SK-N-MC (cell line): ENCODE measurements around the gene UBE2L6.

Experiments
- DNase-seq: peaks from one replicate; pipeline ENCODE4 v3.0.0-alpha.2; 2011; ENCODE audit warnings: low read depth, low spot score
- H3K27ac ChIP-seq: fragments of 200-600 bp; sonication (generic); 2 replicates; pipeline ENCODE4 v1.5.1; 2016; ENCODE audit warnings: mixed run types
- H3K36me3 ChIP-seq: fragments of 200-600 bp; sonication (generic); 2 replicates; pipeline ENCODE4 v1.6.1; 2017; ENCODE audit warnings: antibody characterized with exemption, low read length, mixed read lengths; ENCODE audit not compliant: insufficient read depth
- H3K4me3 ChIP-seq: fragments of 200-600 bp; sonication (generic); 2 replicates; pipeline ENCODE4 v1.5.1; 2016
- H3K9ac ChIP-seq: fragments of 200-600 bp; sonication (generic); 2 replicates; pipeline ENCODE4 v1.8.0; 2017; ENCODE audit warnings: mixed run types, mixed read lengths; ENCODE audit not compliant: insufficient read length
- H3K9me3 ChIP-seq: fragments of 200-600 bp; sonication (generic); 2 replicates; pipeline ENCODE4 v1.6.1; 2017; ENCODE audit warnings: low read depth, mild to moderate bottlenecking, antibody characterized with exemption, low read length, moderate library complexity, mixed read lengths
- EZH2 ChIP-seq: fragments of 200-600 bp; sonication (generic); IDR thresholded peaks from one replicate; pipeline ENCODE4 v1.6.1; 2017; ENCODE audit warnings: antibody characterized with exemption
- FOXP2 ChIP-seq: optimal IDR thresholded peaks from 2 replicates; pipeline ENCODE3; 2011; ENCODE audit warnings: mild to moderate bottlenecking, moderate library complexity; ENCODE audit not compliant: insufficient read depth; ENCODE audit errors: extremely low read length, control extremely low read depth
- POLR2AphosphoS5 ChIP-seq: IDR thresholded peaks from 2 replicates; pipeline ENCODE4 v1.6.1; 2012; ENCODE audit warnings: mild to moderate bottlenecking, low read depth, low read length, borderline replicate concordance

Gene UBE2L6

GRCh38 chr11:57567515-57568329 lies at the start of gene UBE2L6:
TSS of gene UBE2L6 (minus strand) at chr11:57567672. CDS start at chr11:57567611, 61 bp downstream.
- Histone ChIP-seq H3K36me3 (no peaks in the 10 kb centered on the region), H3K9ac (peak within 1 kb of the TSS; percentile 75), H3K9me3 (no peaks in the 10 kb centered on the region), H3K27ac (no peak within 1 kb of the TSS), H3K4me3 (peak within 1 kb of the TSS; percentile 98)
- TF ChIP-seq EZH2: no peak
- peak; percentile 24; the same call in 1 of the 2 replicates for TF ChIP-seq POLR2AphosphoS5
- TF ChIP-seq FOXP2: no peak
- no peak for DNase-seq

- Histone ChIP-seq H3K4me3 (no peak overlapping the region), H3K27ac (no peak overlapping the region), H3K36me3 (no peaks in the 10 kb centered on the region), H3K9ac (no peak overlapping the region), H3K9me3 (peaks cover 7% of the 10 kb centered on the region; the same call in 1 of the 2 replicates)
- DNase-seq: no peak
- TF ChIP-seq POLR2AphosphoS5 (no peak), FOXP2 (no peak), EZH2 (no peak)
Observed at GRCh38 chr11:57616595-57616994, 49.1 kb upstream of the UBE2L6 start.

DNA sequence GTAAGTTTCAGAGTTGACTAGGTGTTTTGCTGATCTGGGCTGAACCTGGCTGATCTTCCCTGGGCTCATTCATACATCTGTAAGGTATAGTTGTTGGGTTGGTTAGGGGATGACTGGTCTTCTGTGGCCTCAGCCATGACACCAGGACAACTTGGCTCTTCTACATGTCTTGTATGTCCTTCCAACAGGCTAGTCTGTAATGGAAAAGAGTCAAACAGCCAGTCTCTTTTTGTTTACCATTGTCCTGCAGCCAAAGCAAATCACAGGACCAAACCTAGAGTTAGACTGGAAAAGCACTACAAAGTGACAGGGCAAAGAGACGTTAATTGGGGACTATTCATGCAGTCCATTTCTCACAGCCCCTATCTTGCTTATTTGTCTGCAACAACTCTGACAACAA lies 47.8 kb upstream of the UBE2L6 start:
- peaks cover 4% of the 10 kb centered on the region; the same call in 1 of the 2 replicates for H3K9me3 ChIP-seq
- TF ChIP-seq POLR2AphosphoS5 (no peak), EZH2 (no peak), FOXP2 (no peak)
- DNase-seq: no peak
- H3K36me3 ChIP-seq: no peaks in the 10 kb centered on the region
- H3K27ac ChIP-seq: no peak overlapping the region
- no peak overlapping the region for H3K9ac ChIP-seq
- H3K4me3 ChIP-seq: no peak overlapping the region

- Histone ChIP-seq H3K4me3 (no peak overlapping the region), H3K9me3 (no peaks in the 10 kb centered on the region), H3K9ac (no peak overlapping the region), H3K36me3 (no peaks in the 10 kb centered on the region), H3K27ac (no peak overlapping the region)
- TF ChIP-seq FOXP2 (no peak), EZH2 (no peak), POLR2AphosphoS5 (no peak)
- DNase-seq: no peak
Observed at GRCh38 chr11:57614234-57614772, 46.8 kb upstream of the UBE2L6 start.

GRCh38 chr11:57610170-57610569 lies 42.7 kb upstream of the UBE2L6 start:
- DNase-seq: no peak
- Histone ChIP-seq H3K36me3 (no peaks in the 10 kb centered on the region), H3K9ac (no peak overlapping the region), H3K27ac (no peak overlapping the region), H3K9me3 (no peaks in the 10 kb centered on the region), H3K4me3 (no peak overlapping the region)
- no peak for TF ChIP-seq POLR2AphosphoS5
- no peak for TF ChIP-seq EZH2
- no peak for TF ChIP-seq FOXP2

- H3K9ac ChIP-seq: no peak overlapping the region
- H3K4me3 ChIP-seq: no peak overlapping the region
- H3K27ac ChIP-seq: no peak overlapping the region; the same call in 1 of the 2 replicates
- TF ChIP-seq EZH2 (no peak), FOXP2 (no peak), POLR2AphosphoS5 (no peak)
- H3K36me3 ChIP-seq: no peaks in the 10 kb centered on the region
- DNase-seq: no peak
- H3K9me3 ChIP-seq: no peaks in the 10 kb centered on the region
Observed at GRCh38 chr11:57605028-57605420, 37.6 kb upstream of the UBE2L6 start.

GRCh38 chr11:57604296-57605027 lies 37.0 kb upstream of the UBE2L6 start:
- Histone ChIP-seq H3K27ac (peak overlapping the region; percentile 64; the same call in 1 of the 2 replicates), H3K36me3 (no peaks in the 10 kb centered on the region), H3K9ac (no peak overlapping the region), H3K4me3 (no peak overlapping the region), H3K9me3 (no peaks in the 10 kb centered on the region)
- no peak for DNase-seq
- no peak for TF ChIP-seq EZH2
- TF ChIP-seq POLR2AphosphoS5: no peak
- no peak for TF ChIP-seq FOXP2

DNA sequence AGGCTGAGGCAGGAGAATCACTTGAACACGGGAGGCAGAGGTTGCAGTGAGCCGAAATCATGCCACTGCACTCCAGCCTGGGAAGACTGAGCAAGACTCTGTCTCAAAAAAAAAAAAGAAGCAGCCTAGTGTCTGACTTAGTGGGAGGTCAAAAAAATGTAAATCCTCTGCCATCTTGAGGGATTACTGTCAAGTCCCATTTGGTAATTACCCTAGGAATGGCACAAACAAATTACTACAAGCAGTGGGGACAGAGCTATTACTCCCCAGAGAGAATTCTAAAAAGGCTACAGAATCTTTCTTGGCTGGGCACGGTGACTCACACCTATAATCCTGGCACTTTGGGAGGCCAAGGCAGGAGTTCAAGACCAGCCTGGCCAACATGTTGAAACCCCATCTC lies 33.8 kb upstream of the UBE2L6 start:
- DNase-seq: no peak
- TF ChIP-seq EZH2: no peak
- TF ChIP-seq POLR2AphosphoS5: no peak
- no peak for TF ChIP-seq FOXP2
- Histone ChIP-seq H3K9ac (no peak overlapping the region), H3K9me3 (no peaks in the 10 kb centered on the region), H3K4me3 (no peak overlapping the region), H3K27ac (no peak overlapping the region), H3K36me3 (no peaks in the 10 kb centered on the region)
